ENCODE results near the gene KIR3DL2.
"Not testable (repeated sequence)": the region's sequence is repeated elsewhere in the genome, so short reads cannot be mapped to it uniquely, and the experiment has no call there.

Gene KIR3DL2

DNA sequence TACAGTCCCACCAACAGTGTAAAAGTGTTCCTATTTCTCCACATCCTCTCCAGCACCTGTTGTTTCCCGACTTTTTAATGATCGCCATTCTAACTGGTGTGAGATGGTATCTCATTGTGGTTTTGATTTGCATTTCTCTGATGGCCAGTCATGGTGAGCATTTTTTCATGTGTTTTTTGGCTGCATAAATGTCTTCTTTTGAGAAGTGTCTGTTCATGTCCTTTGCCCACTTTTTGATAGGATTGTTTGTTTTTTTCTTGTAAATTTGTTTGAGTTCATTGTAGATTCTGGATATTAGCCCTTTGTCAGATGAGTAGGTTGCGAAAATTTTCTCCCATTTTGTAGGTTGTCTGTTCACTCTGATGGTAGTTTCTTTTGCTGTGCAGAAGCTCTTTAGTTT lies 13.2 kb downstream of the KIR3DL2 start:
- H3K4me3 ChIP-seq (ENCODE audit: low read length in 2 of 2); H3K27me3 ChIP-seq (ENCODE audit: control insufficient read depth in 2 of 2, insufficient read depth in 2 of 2, low read length in 2 of 2); H3K36me3 ChIP-seq (ENCODE audit: control insufficient read depth in 2 of 2, insufficient read depth in 2 of 2, low read length in 2 of 2); H3K9ac ChIP-seq (ENCODE audit: low read depth in 1 of 2, low read length in 2 of 2); H3K9me3 ChIP-seq (ENCODE audit: control insufficient read depth in 2 of 2, low read length in 2 of 2); H3K4me1 ChIP-seq (ENCODE audit: control insufficient read depth in 2 of 2, insufficient read depth in 2 of 2, low read length in 2 of 2); H3K27ac ChIP-seq (ENCODE audit: low read depth in 2 of 2, low read length in 2 of 2): not testable (repeated sequence)

- no peaks in the 10 kb centered on the region for H3K9me3 ChIP-seq (ENCODE audit: control insufficient read depth in 2 of 2, low read length in 2 of 2)
- H3K4me3 ChIP-seq (ENCODE audit: low read length in 2 of 2): no peak overlapping the region
- no peak overlapping the region for H3K27ac ChIP-seq (ENCODE audit: low read depth in 2 of 2, low read length in 2 of 2)
- no peaks in the 10 kb centered on the region for H3K36me3 ChIP-seq (ENCODE audit: control insufficient read depth in 2 of 2, insufficient read depth in 2 of 2, low read length in 2 of 2)
- H3K9ac ChIP-seq (ENCODE audit: low read depth in 1 of 2, low read length in 2 of 2): no peak overlapping the region
- no peaks in the 10 kb centered on the region for H3K4me1 ChIP-seq (ENCODE audit: control insufficient read depth in 2 of 2, insufficient read depth in 2 of 2, low read length in 2 of 2)
- H3K27me3 ChIP-seq (ENCODE audit: control insufficient read depth in 2 of 2, insufficient read depth in 2 of 2, low read length in 2 of 2): no peaks in the 10 kb centered on the region
Observed at GRCh38 chr19:54871696-54872095, 21.5 kb downstream of the KIR3DL2 start.

DNA sequence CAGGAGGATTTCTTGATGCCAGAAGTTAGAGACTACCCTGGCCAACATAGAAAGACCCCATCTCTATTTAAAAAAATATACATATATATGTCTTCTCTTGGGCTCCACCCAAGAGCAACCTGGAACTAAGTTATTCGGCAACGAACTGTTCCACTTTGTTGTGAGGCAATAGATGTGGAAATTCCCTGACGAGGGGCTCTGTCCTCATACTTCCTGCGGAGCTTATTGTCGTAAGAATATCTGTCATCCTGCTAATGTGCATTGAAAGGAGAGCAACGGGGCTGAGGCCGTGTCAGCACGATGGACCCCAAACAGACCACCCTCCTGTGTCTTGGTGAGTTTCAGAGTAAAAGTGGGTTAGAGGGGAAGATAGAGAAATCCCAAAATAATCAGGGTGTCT lies 23.7 kb downstream of the KIR3DL2 start, which contains the start of gene FCAR:
FCAR (plus strand) TSS at position 246 of the 400 bp plus-strand sequence; CDS start at position 301, 55 bp downstream.
- H3K9ac ChIP-seq (ENCODE audit: low read depth in 1 of 2, low read length in 2 of 2): no peak within 1 kb of the TSS
- H3K27me3 ChIP-seq (ENCODE audit: control insufficient read depth in 2 of 2, insufficient read depth in 2 of 2, low read length in 2 of 2): no peaks in the 10 kb centered on the region
- no peaks in the 10 kb centered on the region for H3K9me3 ChIP-seq (ENCODE audit: control insufficient read depth in 2 of 2, low read length in 2 of 2)
- H3K4me3 ChIP-seq (ENCODE audit: low read length in 2 of 2): no peak within 1 kb of the TSS
- no peak within 1 kb of the TSS for H3K27ac ChIP-seq (ENCODE audit: low read depth in 2 of 2, low read length in 2 of 2)
- no peaks in the 10 kb centered on the region for H3K4me1 ChIP-seq (ENCODE audit: control insufficient read depth in 2 of 2, insufficient read depth in 2 of 2, low read length in 2 of 2)
- no peaks in the 10 kb centered on the region for H3K36me3 ChIP-seq (ENCODE audit: control insufficient read depth in 2 of 2, insufficient read depth in 2 of 2, low read length in 2 of 2)

DNA sequence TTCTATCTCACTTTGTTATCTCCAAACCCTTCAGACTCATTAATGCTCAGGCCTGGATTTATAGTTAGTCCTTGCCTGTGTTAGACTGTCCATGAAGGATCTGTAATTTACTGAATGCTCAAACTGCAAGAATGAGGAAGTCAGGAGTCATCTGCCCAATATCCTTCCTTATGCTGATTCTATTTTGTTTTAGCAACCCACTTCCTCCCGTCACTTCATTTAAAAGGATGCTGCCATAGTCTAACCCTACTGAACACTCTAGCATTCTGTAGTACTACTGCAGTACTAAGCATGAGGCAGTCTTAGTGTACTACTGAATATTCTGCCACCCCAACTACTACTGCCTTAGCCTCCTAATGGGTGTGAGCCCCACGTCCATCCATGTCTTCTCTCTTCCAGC lies 25.3 kb downstream of the KIR3DL2 start:
- Histone ChIP-seq H3K4me1 (ENCODE audit: control insufficient read depth in 2 of 2, insufficient read depth in 2 of 2, low read length in 2 of 2) (no peaks in the 10 kb centered on the region), H3K27ac (ENCODE audit: low read depth in 2 of 2, low read length in 2 of 2) (no peak overlapping the region), H3K4me3 (ENCODE audit: low read length in 2 of 2) (no peak overlapping the region), H3K9ac (ENCODE audit: low read depth in 1 of 2, low read length in 2 of 2) (no peak overlapping the region), H3K27me3 (ENCODE audit: control insufficient read depth in 2 of 2, insufficient read depth in 2 of 2, low read length in 2 of 2) (no peaks in the 10 kb centered on the region), H3K9me3 (ENCODE audit: control insufficient read depth in 2 of 2, low read length in 2 of 2) (no peaks in the 10 kb centered on the region), H3K36me3 (ENCODE audit: control insufficient read depth in 2 of 2, insufficient read depth in 2 of 2, low read length in 2 of 2) (no peaks in the 10 kb centered on the region)

- H3K9me3 ChIP-seq (ENCODE audit: control insufficient read depth in 2 of 2, low read length in 2 of 2): no peaks in the 10 kb centered on the region
- no peak overlapping the region for H3K9ac ChIP-seq (ENCODE audit: low read depth in 1 of 2, low read length in 2 of 2)
- H3K36me3 ChIP-seq (ENCODE audit: control insufficient read depth in 2 of 2, insufficient read depth in 2 of 2, low read length in 2 of 2): no peaks in the 10 kb centered on the region
- no peaks in the 10 kb centered on the region for H3K4me1 ChIP-seq (ENCODE audit: control insufficient read depth in 2 of 2, insufficient read depth in 2 of 2, low read length in 2 of 2)
- no peaks in the 10 kb centered on the region for H3K27me3 ChIP-seq (ENCODE audit: control insufficient read depth in 2 of 2, insufficient read depth in 2 of 2, low read length in 2 of 2)
- no peak overlapping the region for H3K4me3 ChIP-seq (ENCODE audit: low read length in 2 of 2)
- no peak overlapping the region for H3K27ac ChIP-seq (ENCODE audit: low read depth in 2 of 2, low read length in 2 of 2)
Observed at GRCh38 chr19:54877471-54877870, 27.2 kb downstream of the KIR3DL2 start.

- no peak overlapping the region for H3K4me3 ChIP-seq (ENCODE audit: low read length in 2 of 2)
- H3K27ac ChIP-seq (ENCODE audit: low read depth in 2 of 2, low read length in 2 of 2): no peak overlapping the region
- no peaks in the 10 kb centered on the region for H3K4me1 ChIP-seq (ENCODE audit: control insufficient read depth in 2 of 2, insufficient read depth in 2 of 2, low read length in 2 of 2)
- H3K9ac ChIP-seq (ENCODE audit: low read depth in 1 of 2, low read length in 2 of 2): no peak overlapping the region
- no peaks in the 10 kb centered on the region for H3K27me3 ChIP-seq (ENCODE audit: control insufficient read depth in 2 of 2, insufficient read depth in 2 of 2, low read length in 2 of 2)
- H3K36me3 ChIP-seq (ENCODE audit: control insufficient read depth in 2 of 2, insufficient read depth in 2 of 2, low read length in 2 of 2): no peaks in the 10 kb centered on the region
- no peaks in the 10 kb centered on the region for H3K9me3 ChIP-seq (ENCODE audit: control insufficient read depth in 2 of 2, low read length in 2 of 2)
Observed at GRCh38 chr19:54881884-54882283, 31.6 kb downstream of the KIR3DL2 start.

GRCh38 chr19:54882758-54883157 lies 32.5 kb downstream of the KIR3DL2 start:
- Histone ChIP-seq H3K27ac (ENCODE audit: low read depth in 2 of 2, low read length in 2 of 2) (no peak overlapping the region), H3K9me3 (ENCODE audit: control insufficient read depth in 2 of 2, low read length in 2 of 2) (no peaks in the 10 kb centered on the region), H3K4me1 (ENCODE audit: control insufficient read depth in 2 of 2, insufficient read depth in 2 of 2, low read length in 2 of 2) (no peaks in the 10 kb centered on the region), H3K36me3 (ENCODE audit: control insufficient read depth in 2 of 2, insufficient read depth in 2 of 2, low read length in 2 of 2) (no peaks in the 10 kb centered on the region), H3K9ac (ENCODE audit: low read depth in 1 of 2, low read length in 2 of 2) (no peak overlapping the region), H3K4me3 (ENCODE audit: low read length in 2 of 2) (no peak overlapping the region), H3K27me3 (ENCODE audit: control insufficient read depth in 2 of 2, insufficient read depth in 2 of 2, low read length in 2 of 2) (no peaks in the 10 kb centered on the region)

GRCh38 chr19:54883228-54883627 lies 33.0 kb downstream of the KIR3DL2 start:
- no peaks in the 10 kb centered on the region for H3K36me3 ChIP-seq (ENCODE audit: control insufficient read depth in 2 of 2, insufficient read depth in 2 of 2, low read length in 2 of 2)
- H3K9me3 ChIP-seq (ENCODE audit: control insufficient read depth in 2 of 2, low read length in 2 of 2): no peaks in the 10 kb centered on the region
- H3K27me3 ChIP-seq (ENCODE audit: control insufficient read depth in 2 of 2, insufficient read depth in 2 of 2, low read length in 2 of 2): no peaks in the 10 kb centered on the region
- no peak overlapping the region for H3K9ac ChIP-seq (ENCODE audit: low read depth in 1 of 2, low read length in 2 of 2)
- H3K4me3 ChIP-seq (ENCODE audit: low read length in 2 of 2): no peak overlapping the region
- H3K4me1 ChIP-seq (ENCODE audit: control insufficient read depth in 2 of 2, insufficient read depth in 2 of 2, low read length in 2 of 2): no peaks in the 10 kb centered on the region
- H3K27ac ChIP-seq (ENCODE audit: low read depth in 2 of 2, low read length in 2 of 2): no peak overlapping the region

- no peak overlapping the region for H3K4me3 ChIP-seq (ENCODE audit: low read length in 2 of 2)
- H3K36me3 ChIP-seq (ENCODE audit: control insufficient read depth in 2 of 2, insufficient read depth in 2 of 2, low read length in 2 of 2): no peaks in the 10 kb centered on the region
- H3K27ac ChIP-seq (ENCODE audit: low read depth in 2 of 2, low read length in 2 of 2): no peak overlapping the region
- H3K9ac ChIP-seq (ENCODE audit: low read depth in 1 of 2, low read length in 2 of 2): no peak overlapping the region
- H3K9me3 ChIP-seq (ENCODE audit: control insufficient read depth in 2 of 2, low read length in 2 of 2): no peaks in the 10 kb centered on the region
- no peaks in the 10 kb centered on the region for H3K4me1 ChIP-seq (ENCODE audit: control insufficient read depth in 2 of 2, insufficient read depth in 2 of 2, low read length in 2 of 2)
- no peaks in the 10 kb centered on the region for H3K27me3 ChIP-seq (ENCODE audit: control insufficient read depth in 2 of 2, insufficient read depth in 2 of 2, low read length in 2 of 2)
Observed at GRCh38 chr19:54888239-54888638, 38.0 kb downstream of the KIR3DL2 start.

- H3K9me3 ChIP-seq (ENCODE audit: control insufficient read depth in 2 of 2, low read length in 2 of 2): no peaks in the 10 kb centered on the region
Observed at GRCh38 chr19:54889566-54889965, 39.3 kb downstream of the KIR3DL2 start.

DNA sequence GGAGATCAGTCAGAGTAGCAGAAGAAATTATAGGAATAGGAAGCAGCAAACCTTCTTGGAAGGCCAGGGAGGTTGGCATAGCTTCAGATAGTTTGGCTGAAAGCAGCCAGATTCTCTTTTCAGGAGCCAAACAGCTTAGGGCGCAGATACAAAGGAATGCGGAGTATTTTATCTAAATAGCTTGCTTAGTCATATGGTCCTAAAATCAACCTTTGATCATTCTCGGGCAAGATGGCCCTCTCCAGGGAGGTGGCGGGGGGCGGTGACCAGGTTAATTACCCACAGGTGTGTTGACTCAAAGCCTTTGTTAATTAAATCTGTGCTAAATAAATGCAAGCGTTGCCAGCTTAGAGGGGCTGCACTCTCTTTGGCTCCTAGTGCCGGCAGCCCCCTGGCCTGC lies 43.2 kb downstream of the KIR3DL2 start:
- Histone ChIP-seq H3K4me1 (ENCODE audit: control insufficient read depth in 2 of 2, insufficient read depth in 2 of 2, low read length in 2 of 2) (no peaks in the 10 kb centered on the region), H3K9ac (ENCODE audit: low read depth in 1 of 2, low read length in 2 of 2) (no peak overlapping the region), H3K36me3 (ENCODE audit: control insufficient read depth in 2 of 2, insufficient read depth in 2 of 2, low read length in 2 of 2) (no peaks in the 10 kb centered on the region), H3K27me3 (ENCODE audit: control insufficient read depth in 2 of 2, insufficient read depth in 2 of 2, low read length in 2 of 2) (no peaks in the 10 kb centered on the region), H3K27ac (ENCODE audit: low read depth in 2 of 2, low read length in 2 of 2) (no peak overlapping the region), H3K4me3 (ENCODE audit: low read length in 2 of 2) (no peak overlapping the region), H3K9me3 (ENCODE audit: control insufficient read depth in 2 of 2, low read length in 2 of 2) (no peaks in the 10 kb centered on the region)

More at GRCh38 chr19:54889566-54889965, 39.3 kb downstream of the KIR3DL2 start:
- H3K9ac ChIP-seq (ENCODE audit: low read depth in 1 of 2, low read length in 2 of 2): no peak overlapping the region
- no peak overlapping the region for H3K4me3 ChIP-seq (ENCODE audit: low read length in 2 of 2)
- H3K27me3 ChIP-seq (ENCODE audit: control insufficient read depth in 2 of 2, insufficient read depth in 2 of 2, low read length in 2 of 2): no peaks in the 10 kb centered on the region
- H3K27ac ChIP-seq (ENCODE audit: low read depth in 2 of 2, low read length in 2 of 2): no peak overlapping the region
- H3K4me1 ChIP-seq (ENCODE audit: control insufficient read depth in 2 of 2, insufficient read depth in 2 of 2, low read length in 2 of 2): no peaks in the 10 kb centered on the region
- H3K36me3 ChIP-seq (ENCODE audit: control insufficient read depth in 2 of 2, insufficient read depth in 2 of 2, low read length in 2 of 2): no peaks in the 10 kb centered on the region
